PC-3 (cell line): ENCODE data around the gene SERINC2.

Experiments
- EZH2phosphoT487 ChIP-seq: fragments of 300-600 bp; sonication (generic); IDR thresholded peaks from 2 replicates; pipeline ENCODE4 v1.6.1; 2018; ENCODE audit warnings: mild to moderate bottlenecking, antibody characterized with exemption, low read length, borderline replicate concordance
- TF ChIP-seq, protein P1 (sequence below): fragments of 300-600 bp; sonication (generic); conservative IDR thresholded peaks from 2 replicates; pipeline ENCODE4 v1.5.1; 2017; ENCODE audit warnings: antibody characterized with exemption, low read depth, mild to moderate bottlenecking, low read length

DNA sequence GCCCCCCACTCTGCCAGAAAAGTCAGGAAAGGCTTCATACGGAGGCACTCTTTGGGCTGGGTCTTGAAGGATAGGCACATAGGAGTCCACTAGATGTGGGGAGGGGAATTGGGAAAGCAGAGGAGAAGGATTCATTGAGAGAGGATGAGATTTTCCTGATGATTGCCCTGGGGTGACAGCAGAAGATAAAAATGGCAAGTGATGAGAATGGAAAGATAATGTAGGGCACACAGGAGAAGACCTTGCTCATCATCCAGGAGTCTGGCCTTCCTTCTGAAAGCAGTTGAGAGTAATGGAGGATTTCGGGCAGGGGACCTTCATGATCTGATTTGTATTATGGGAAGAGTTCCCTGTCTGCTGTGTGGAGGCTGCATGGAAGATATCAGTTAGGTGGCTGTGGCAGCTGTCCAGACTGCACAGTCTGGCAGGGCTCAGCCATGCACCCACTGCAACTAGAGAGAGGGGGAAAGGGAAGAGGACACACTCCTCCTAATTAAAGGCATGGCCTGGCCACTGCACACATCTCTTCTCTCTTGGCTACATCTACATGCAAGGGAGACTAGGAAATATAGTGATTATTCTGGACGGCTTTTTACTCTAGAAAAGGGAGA is 30.5 kb upstream of the SERINC2 start:
- TF ChIP-seq, protein P1, sequence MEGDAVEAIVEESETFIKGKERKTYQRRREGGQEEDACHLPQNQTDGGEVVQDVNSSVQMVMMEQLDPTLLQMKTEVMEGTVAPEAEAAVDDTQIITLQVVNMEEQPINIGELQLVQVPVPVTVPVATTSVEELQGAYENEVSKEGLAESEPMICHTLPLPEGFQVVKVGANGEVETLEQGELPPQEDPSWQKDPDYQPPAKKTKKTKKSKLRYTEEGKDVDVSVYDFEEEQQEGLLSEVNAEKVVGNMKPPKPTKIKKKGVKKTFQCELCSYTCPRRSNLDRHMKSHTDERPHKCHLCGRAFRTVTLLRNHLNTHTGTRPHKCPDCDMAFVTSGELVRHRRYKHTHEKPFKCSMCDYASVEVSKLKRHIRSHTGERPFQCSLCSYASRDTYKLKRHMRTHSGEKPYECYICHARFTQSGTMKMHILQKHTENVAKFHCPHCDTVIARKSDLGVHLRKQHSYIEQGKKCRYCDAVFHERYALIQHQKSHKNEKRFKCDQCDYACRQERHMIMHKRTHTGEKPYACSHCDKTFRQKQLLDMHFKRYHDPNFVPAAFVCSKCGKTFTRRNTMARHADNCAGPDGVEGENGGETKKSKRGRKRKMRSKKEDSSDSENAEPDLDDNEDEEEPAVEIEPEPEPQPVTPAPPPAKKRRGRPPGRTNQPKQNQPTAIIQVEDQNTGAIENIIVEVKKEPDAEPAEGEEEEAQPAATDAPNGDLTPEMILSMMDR = no peak
- no peak for TF ChIP-seq EZH2phosphoT487
